COLO829 (cell line): ENCODE measurements around the gene DACT3.

Source experiments
- DNase-seq: peaks from one replicate; pipeline ENCODE4 v3.0.0; 2012; ENCODE audit warnings: low spot score

The DACT3 gene

GRCh38 chr19:46598372-46598917, 62.5 kb downstream of the DACT3 start:
- no peak for DNase-seq
